HG02852 (cell line): ENCODE results near the gene CANX.
"Not testable (repeated sequence)": the region's sequence is repeated elsewhere in the genome, so short reads cannot be mapped to it uniquely, and the experiment has no call there.

ENCODE experiments used
- ATAC-seq: cut with Tn5 transposase; IDR thresholded peaks from one replicate; pipeline ENCODE4 v1.9.1; 2021; ENCODE audit warnings: mild to moderate bottlenecking, moderate library complexity; ENCODE audit not compliant: unreplicated experiment

The CANX gene

GRCh38 chr5:179698935-179699615, at the start of gene CANX:
Gene CANX, plus strand, starts transcription at chr5:179698967. Its CDS starts 6,715 bp downstream, at chr5:179705682.
- no peak for ATAC-seq

GRCh38 chr5:179649166-179649703, 49.5 kb upstream of the CANX start:
- not testable (repeated sequence) for ATAC-seq

- ATAC-seq = not testable (repeated sequence)
Observed at GRCh38 chr5:179650245-179650644, 48.5 kb upstream of the CANX start.

- not testable (repeated sequence) for ATAC-seq
Observed at GRCh38 chr5:179653135-179653534, 45.6 kb upstream of the CANX start.

GRCh38 chr5:179657302-179658178, 41.2 kb upstream of the CANX start:
- ATAC-seq = peak; percentile 90

- peak; percentile 62 for ATAC-seq
Observed at GRCh38 chr5:179658179-179658856, 40.4 kb upstream of the CANX start.

- ATAC-seq = not testable (repeated sequence)
Observed at GRCh38 chr5:179661647-179662046, 37.1 kb upstream of the CANX start.

GRCh38 chr5:179668391-179668790, 30.4 kb upstream of the CANX start:
- ATAC-seq = no peak

- peak; percentile 91 for ATAC-seq
Observed at GRCh38 chr5:179678223-179679013, 20.3 kb upstream of the CANX start.

GRCh38 chr5:179679014-179679674, 19.6 kb upstream of the CANX start:
- ATAC-seq = peak; percentile 20

GRCh38 chr5:179680014-179680779, 18.6 kb upstream of the CANX start:
- no peak for ATAC-seq

GRCh38 chr5:179680780-179681401, 17.9 kb upstream of the CANX start, which contains the start of gene CBY3:
Gene CBY3, minus strand, starts transcription at chr5:179681034. Its CDS starts 116 bp downstream, at chr5:179680918.
- ATAC-seq = no peak

- not testable (repeated sequence) for ATAC-seq
Observed at GRCh38 chr5:179689212-179689611, 9.6 kb upstream of the CANX start.

- no peak for ATAC-seq
Observed at GRCh38 chr5:179694561-179694960, 4.2 kb upstream of the CANX start.

- no peak for ATAC-seq
Observed at GRCh38 chr5:179696603-179697002, 2.2 kb upstream of the CANX start.

- no peak for ATAC-seq
Observed at GRCh38 chr5:179697108-179697507, 1.7 kb upstream of the CANX start.

- ATAC-seq = not testable (repeated sequence)
Observed at GRCh38 chr5:179697543-179697942, 1.2 kb upstream of the CANX start.
